SK-N-SH treated with all-trans-retinoic acid at 6 μM for 48 hours (cell line): ENCODE data around the gene ARHGDIA.

Experiments
- ARNTL ChIP-seq: fragments of 450-650 bp; formaldehyde crosslinking; IDR thresholded peaks from 2 replicates; pipeline ENCODE4 v1.5.0; 2020; ENCODE audit warnings: low read depth, mild to moderate bottlenecking, moderate library complexity, borderline replicate concordance
- PATZ1 ChIP-seq: fragments of 250-450 bp; sonication (Bioruptor Pico); IDR thresholded peaks from 2 replicates; pipeline ENCODE4 v1.8.0; 2020; ENCODE audit warnings: mild to moderate bottlenecking, moderate library complexity, borderline replicate concordance
- RARB ChIP-seq: fragments of 250-450 bp; sonication (Bioruptor Pico); IDR thresholded peaks from 2 replicates; pipeline ENCODE4 v1.8.0; 2021; ENCODE audit warnings: mild to moderate bottlenecking, moderate library complexity
- SNAI2 ChIP-seq: fragments of 250-450 bp; sonication (Bioruptor Pico); IDR thresholded peaks from 2 replicates; pipeline ENCODE4 v1.5.0; 2020; ENCODE audit warnings: mild to moderate bottlenecking, moderate library complexity
- ZFP30 ChIP-seq: fragments of 450-650 bp; formaldehyde crosslinking; IDR thresholded peaks from 2 replicates; pipeline ENCODE4 v1.5.0; 2022; ENCODE audit warnings: mild to moderate bottlenecking, moderate library complexity

DNA sequence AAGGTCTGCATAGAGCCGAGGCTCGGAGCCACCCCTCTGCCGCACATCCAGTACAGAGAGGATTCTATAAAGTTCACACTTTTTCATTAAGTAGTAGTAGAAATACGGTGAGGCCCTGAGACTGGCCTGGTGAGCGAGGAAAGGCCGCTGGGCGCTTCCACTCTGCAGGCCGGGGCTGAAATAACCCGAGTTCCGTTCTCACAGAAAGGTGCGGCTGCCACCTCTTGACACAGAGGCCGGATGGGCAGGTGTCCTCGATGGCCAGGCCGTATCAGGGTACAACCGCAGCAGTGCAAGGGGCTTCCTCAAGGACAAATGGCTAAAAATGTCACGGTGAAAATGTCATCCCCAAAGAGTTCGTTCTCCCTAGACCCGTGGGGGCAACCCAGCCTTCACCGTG is 40.8 kb upstream of the ARHGDIA start:
- TF ChIP-seq ZFP30 (CRISPR knock-in tag) = no peak
- TF ChIP-seq ARNTL (CRISPR knock-in tag) = no peak
- TF ChIP-seq PATZ1 (CRISPR knock-in tag) = no peak
- TF ChIP-seq SNAI2 (CRISPR knock-in tag) = no peak
- TF ChIP-seq RARB = no peak
